ENCODE data around the gene RHCG. TPM values are rescaled to one million over a fixed set of nuclear protein-coding genes. Genes with fewer than 3 reads are reported as not detected.

Gene RHCG
- polyA plus RNA-seq, 4 donors = 2.0 to 3.9 (median 3.0) TPM

Other genes with a start within 250 kb of the RHCG start
- gene POLG, start 161.8 kb downstream of the RHCG start, polyA plus RNA-seq (ENCODE audit: insufficient read length in 4 of 4) = 10 to 100 TPM; 46.7 to 59.2 (median 52.4) TPM
- 10 to 100 TPM in 2 of 4 donors, 1 to 10 TPM in 2; 6.2 to 15.8 (median 10.8) TPM for gene TICRR, start 78.9 kb upstream of the RHCG start, polyA plus RNA-seq (ENCODE audit: insufficient read length in 4 of 4)
- gene KIF7, start 158.9 kb upstream of the RHCG start, polyA plus RNA-seq (ENCODE audit: insufficient read length in 4 of 4) = 10 to 100 TPM in 3 of 4 donors, 1 to 10 TPM in 1; 9.1 to 17.8 (median 14.9) TPM
- gene PLIN1, start 182.8 kb upstream of the RHCG start, polyA plus RNA-seq (ENCODE audit: insufficient read length in 4 of 4) = 1 to 10 TPM in 2 of 4 donors, under 1 TPM in 2; 0.49 to 2.0 (median 1.2) TPM
- 10 to 100 TPM; 18.0 to 21.8 (median 19.0) TPM for gene PEX11A, start 194.2 kb upstream of the RHCG start, polyA plus RNA-seq (ENCODE audit: insufficient read length in 4 of 4)
- 1 to 10 TPM; 1.9 to 3.2 (median 2.7) TPM for gene WDR93, start 194.2 kb upstream of the RHCG start, polyA plus RNA-seq (ENCODE audit: insufficient read length in 4 of 4)